HepG2 (cell line): ENCODE results near the gene VAPA. TPM values are rescaled to one million over a fixed set of nuclear protein-coding genes. Genes with fewer than 3 reads are reported as not detected.

ENCODE experiments used
- ATAC-seq: fragments of 200-7000 bp; cut with Tn5 transposase; 3 replicates; pipeline ENCODE4 v1.9.1; 2020; ENCODE audit warnings: mild to moderate bottlenecking, moderate library complexity
- BruUV-seq: library from RNA; stranded (reverse); fragments of 400-500 nt; replicated peaks from 2 replicates; lab custom pipeline; 2021; lab: Mats Ljungman, UMichigan
- CTCF ChIA-PET: fragments of 300-600 bp; formaldehyde crosslinking; extraction: SDS; loops from one replicate; lab custom pipeline; 2021; ENCODE audit warnings: low total read pairs, inconsistent platforms, low intra/inter-chr PET ratio; lab: Yijun Ruan, JAX
- POLR2A ChIA-PET: fragments of 350-600 bp; sonication (Branson Sonifier 250); formaldehyde crosslinking; loops from one replicate; lab custom pipeline; 2020; ENCODE audit warnings: antibody characterized with exemption, inconsistent platforms; lab: Yijun Ruan, JAX
- DNase-seq: peaks from one replicate; pipeline ENCODE4 v3.0.0-alpha.2; 2015; ENCODE audit warnings: low spot score
- FAIRE-seq: peaks from 3 replicates; lab custom pipeline; 2011; peaks lifted over from hg19 to GRCh38; lab: Jason Lieb, UNC
- H2AFZ ChIP-seq: one replicate; pipeline ENCODE4 v1.6.1; 2011; ENCODE audit warnings: low read length, inconsistent platforms
- H3K27ac ChIP-seq: fragments of 300-600 bp; 3 replicates; pipeline ENCODE4 v1.8.0; 2011; ENCODE audit warnings: mixed run types, mild to moderate bottlenecking, mixed read lengths, low read length, inconsistent platforms; ENCODE audit not compliant: insufficient read depth; ENCODE audit errors: extremely low read length
- H3K27me3 ChIP-seq, 2 experiments: fragments of 200-600 bp in 1 of 2; 2 replicates in 1 of 2; 3 replicates in 1 of 2; pipeline versions ENCODE4 v1.6.0 to v1.8.0; 2011; ENCODE audit warnings: low read length in 2 of 2, mild to moderate bottlenecking in 2 of 2, moderate library complexity in 2 of 2, inconsistent platforms in 1 of 2; ENCODE audit not compliant: insufficient read depth in 2 of 2, control insufficient read depth in 1 of 2
- H3K36me3 ChIP-seq, 2 experiments: fragments of 200-600 bp in 1 of 2; replicated peaks in 1 of 2; 2 replicates in 1 of 2; 3 replicates in 1 of 2; pipeline versions ENCODE4 v1.5.1 to v1.8.0; 2011; ENCODE audit warnings: low read length in 2 of 2, inconsistent platforms in 1 of 2; ENCODE audit not compliant: insufficient read depth in 2 of 2, control insufficient read depth in 1 of 2
- H3K4me1 ChIP-seq: 2 replicates; pipeline ENCODE4 v1.5.1; 2012; ENCODE audit warnings: low read length, inconsistent platforms; ENCODE audit not compliant: insufficient read depth
- H3K4me2 ChIP-seq: 2 replicates; pipeline ENCODE4 v1.6.0; 2011; ENCODE audit warnings: low read depth, low read length, inconsistent platforms
- H3K4me3 ChIP-seq, 3 experiments: fragments of 200-600 bp in 1 of 3; sonication (generic), shearing (Covaris generic) in 1 of 3; replicated peaks in 1 of 3; 2 replicates each; pipeline ENCODE4 v1.5.1; 2011 to 2016; ENCODE audit warnings: low read length in 3 of 3, inconsistent platforms in 2 of 3, low read depth in 2 of 3, mild to moderate bottlenecking in 2 of 3, control low read depth in 1 of 3, mixed read lengths in 1 of 3; ENCODE audit not compliant: insufficient read depth in 1 of 3
- H3K79me2 ChIP-seq: one replicate; pipeline ENCODE4 v1.6.1; 2011; ENCODE audit warnings: low read length, inconsistent platforms; ENCODE audit not compliant: insufficient read depth
- H3K9ac ChIP-seq: 2 replicates; pipeline ENCODE4 v1.6.0; 2011; ENCODE audit warnings: mild to moderate bottlenecking, low read depth, low read length, inconsistent platforms; ENCODE audit not compliant: insufficient read depth
- H3K9me3 ChIP-seq: 2 replicates; pipeline ENCODE4 v1.5.1; 2012; ENCODE audit warnings: mild to moderate bottlenecking, low read length
- H4K20me1 ChIP-seq: 2 replicates; pipeline ENCODE4 v1.6.0; 2011; ENCODE audit warnings: inconsistent platforms, mild to moderate bottlenecking, low read length, moderate library complexity; ENCODE audit not compliant: insufficient read depth
- PTBP1 ChIP-seq: fragments of 200-400 bp; formaldehyde crosslinking; IDR thresholded peaks from 2 replicates; pipeline ENCODE4 v1.6.1; 2018; ENCODE audit warnings: low read length, low read depth; ENCODE audit not compliant: poor library complexity, severe bottlenecking
- RAD51 ChIP-seq: fragments of 450-650 bp; IDR thresholded peaks from 2 replicates; pipeline ENCODE4 v1.6.1; 2016; ENCODE audit warnings: borderline replicate concordance
- RBM22 ChIP-seq: fragments of 200-400 bp; formaldehyde crosslinking; optimal IDR thresholded peaks from 2 replicates; pipeline ENCODE3; 2017; ENCODE audit warnings: mild to moderate bottlenecking, low read length, moderate library complexity
- SALL2 ChIP-seq: sonication (generic); formaldehyde crosslinking; IDR thresholded peaks from 2 replicates; pipeline ENCODE4 v1.8.1; 2023; ENCODE audit warnings: mild to moderate bottlenecking, missing genetic modification reagents, inconsistent platforms
- TOE1 ChIP-seq: sonication (generic); formaldehyde crosslinking; IDR thresholded peaks from 2 replicates; pipeline ENCODE4 v1.4.0; 2020; ENCODE audit warnings: mild to moderate bottlenecking, missing genetic modification reagents
- ZNF362 ChIP-seq: sonication (generic); formaldehyde crosslinking; IDR thresholded peaks from 2 replicates; pipeline ENCODE4 v1.4.0; 2020; ENCODE audit warnings: missing genetic modification reagents, mild to moderate bottlenecking, borderline replicate concordance
- ZNF709 ChIP-seq: sonication (generic); formaldehyde crosslinking; IDR thresholded peaks from 2 replicates; pipeline ENCODE4 v1.5.0; 2020; ENCODE audit warnings: mild to moderate bottlenecking, missing genetic modification reagents
- WGBS: methylation state at CpG from one replicate; pipeline ENCODE4 v1.1.6; 2017; ENCODE audit warnings: low lambda C conversion rate; 5-methylcytosine and 5-hydroxymethylcytosine counted together
- in situ Hi-C: cut with HindIII; loops from 2 replicates; pipeline ENCODE4 v1.10.0; 2017; ENCODE audit warnings: low pct_unique_long_range_greater_than_20kb; ENCODE audit not compliant: extremely low pct_ligation_motif_present
- intact Hi-C: fragments of 100-400 bp; cut with micrococcal nuclease; formaldehyde crosslinking; loops from one replicate; pipeline ENCODE4 v1.10.0; 2022; ENCODE audit not compliant: unreplicated experiment
- polyA plus RNA-seq, 8 experiments: library from polyadenylated mRNA; depleted of rRNA in 3 of 8; stranded (reverse) in 7 of 8; unstranded in 1 of 8; fragments of >200 nt; fragmentation: Illumina TruSeq in 4 of 8; extraction: Trizol in 4 of 8; gene quantifications; 2 replicates each; pipeline versions ENCODE4 v1.2.1 to v1.2.3, GENCODE V29; 2011 to 2016; ENCODE audit warnings: low read depth in 4 of 8, missing spikeins in 1 of 8, mixed read lengths in 1 of 8; ENCODE audit not compliant: insufficient read depth in 1 of 8
- total RNA-seq, 5 experiments: library from RNA; depleted of rRNA; stranded (reverse); fragments of >200 nt; fragmentation: Illumina TruSeq; extraction: Trizol; gene quantifications; 2 replicates each; pipeline ENCODE4 v1.2.3, GENCODE V29; 2016; ENCODE audit warnings: low read depth in 1 of 5

VAPA gene
- total and polyA plus RNA-seq, 2 of the 13 experiments (the other 11 are each of a cell fraction or from before 2014, with no cell fraction given), result 167 to 294 TPM

GRCh38 chr18:9961041-9961440 is 47.2 kb downstream of the VAPA start:
- peak; percentile 55 for ATAC-seq
- no peaks in the 10 kb centered on the region for H4K20me1 ChIP-seq
- H3K4me1 ChIP-seq, result peaks cover 11% of the 10 kb centered on the region
- TSS peak; percentile 3 for BruUV-seq
- POLR2A ChIA-PET, result interaction anchor here (0.6 kb wide), 1 partner anchor 1094 kb away, joined by 3 read pairs; no protein-coding TSS in a partner anchor
- 83% methylated on average over 3 of the region's 3 CpGs for WGBS
- FAIRE-seq, result no peak
- H3K27ac ChIP-seq, result no peak overlapping the region
- DNase-seq, result no peak
- H3K36me3 ChIP-seq, result no peaks in the 10 kb centered on the region; a peak in 1 of 5 replicates
- no peaks in the 10 kb centered on the region for H3K79me2 ChIP-seq
- intact Hi-C loops (no loop called here), in situ Hi-C loops (no loop called here)
- H3K27me3 ChIP-seq, result no peaks in the 10 kb centered on the region
- peak; percentile 29 for TF ChIP-seq RBM22
- no peak for TF ChIP-seq RAD51
- TF ChIP-seq, all 625 proteins: peak for 1
- Histone ChIP-seq H3K4me3 (no peak overlapping the region), H2AFZ (no peak overlapping the region), H3K9me3 (no peaks in the 10 kb centered on the region), H3K9ac (no peak overlapping the region), H3K4me2 (no peak overlapping the region)
- CTCF ChIA-PET, result no interaction called here

- ATAC-seq, result no peak
- Histone ChIP-seq H2AFZ (no peak overlapping the region), H3K36me3 (no peaks in the 10 kb centered on the region), H3K79me2 (no peaks in the 10 kb centered on the region), H3K4me3 (no peak overlapping the region), H3K4me1 (no peaks in the 10 kb centered on the region), H3K9ac (no peak overlapping the region), H3K27ac (no peak overlapping the region), H4K20me1 (no peaks in the 10 kb centered on the region), H3K27me3 (no peaks in the 10 kb centered on the region), H3K4me2 (no peak overlapping the region), H3K9me3 (no peaks in the 10 kb centered on the region)
- intact Hi-C loops, result no loop called here
- WGBS, result 88% methylated on average over 9 of the region's 9 CpGs
- no peak for FAIRE-seq
- in situ Hi-C loops, result no loop called here
- no peak for DNase-seq
- ChIA-PET POLR2A (no interaction called here), CTCF (no interaction called here)
- no peak for TF ChIP-seq TOE1
- TF ChIP-seq ZNF709, result no peak
- no peak for TF ChIP-seq SALL2 (CRISPR knock-in tag)
- TF ChIP-seq ZNF362 (CRISPR knock-in tag), result no peak
- no peak for TF ChIP-seq PTBP1
- BruUV-seq, result no TSS peak
These were observed 52.2 kb downstream of the VAPA start for GRCh38 chr18:9965711-9966624.
